ENCODE data around the gene CEACAM5. TPM values are rescaled to one million over a fixed set of nuclear protein-coding genes. Genes with fewer than 3 reads are reported as not detected.

Gene CEACAM5
- total and polyA plus RNA-seq, 2 donors from 2014 or later, result not detected

- no peaks in the 10 kb centered on the region for H3K4me1 ChIP-seq (ENCODE audit: control insufficient read depth in 2 of 3, insufficient read depth in 2 of 3, low read depth in 1 of 3, low read length in 3 of 3)
- H3K36me3 ChIP-seq (ENCODE audit: control insufficient read depth in 2 of 3, insufficient read depth in 3 of 3, low read length in 3 of 3), result no peaks in the 10 kb centered on the region
- no peak overlapping the region for H3K4me3 ChIP-seq (ENCODE audit: low read length in 3 of 3)
- intact Hi-C loops (cut with DNase I), result no loop called here
- FAIRE-seq (peak; percentile 98), DNase-seq (no peak)
- H3K27ac ChIP-seq (ENCODE audit: low read depth in 2 of 2, low read length in 2 of 2), result no peak overlapping the region
- TF ChIP-seq, protein P1, sequence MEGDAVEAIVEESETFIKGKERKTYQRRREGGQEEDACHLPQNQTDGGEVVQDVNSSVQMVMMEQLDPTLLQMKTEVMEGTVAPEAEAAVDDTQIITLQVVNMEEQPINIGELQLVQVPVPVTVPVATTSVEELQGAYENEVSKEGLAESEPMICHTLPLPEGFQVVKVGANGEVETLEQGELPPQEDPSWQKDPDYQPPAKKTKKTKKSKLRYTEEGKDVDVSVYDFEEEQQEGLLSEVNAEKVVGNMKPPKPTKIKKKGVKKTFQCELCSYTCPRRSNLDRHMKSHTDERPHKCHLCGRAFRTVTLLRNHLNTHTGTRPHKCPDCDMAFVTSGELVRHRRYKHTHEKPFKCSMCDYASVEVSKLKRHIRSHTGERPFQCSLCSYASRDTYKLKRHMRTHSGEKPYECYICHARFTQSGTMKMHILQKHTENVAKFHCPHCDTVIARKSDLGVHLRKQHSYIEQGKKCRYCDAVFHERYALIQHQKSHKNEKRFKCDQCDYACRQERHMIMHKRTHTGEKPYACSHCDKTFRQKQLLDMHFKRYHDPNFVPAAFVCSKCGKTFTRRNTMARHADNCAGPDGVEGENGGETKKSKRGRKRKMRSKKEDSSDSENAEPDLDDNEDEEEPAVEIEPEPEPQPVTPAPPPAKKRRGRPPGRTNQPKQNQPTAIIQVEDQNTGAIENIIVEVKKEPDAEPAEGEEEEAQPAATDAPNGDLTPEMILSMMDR (IDR thresholded peaks at IDR 0.05; ENCODE audit: borderline replicate concordance, extremely low read depth, insufficient read depth), result no peak
- no peaks in the 10 kb centered on the region for H3K27me3 ChIP-seq (ENCODE audit: control insufficient read depth, insufficient read depth, low read length)
- no peaks in the 10 kb centered on the region for H3K9me3 ChIP-seq (ENCODE audit: control insufficient read depth in 2 of 3, insufficient read depth in 1 of 3, low read length in 3 of 3)
- no peak overlapping the region for H3K9ac ChIP-seq (ENCODE audit: low read length in 3 of 3)
Measured at GRCh38 chr19:41769608-41770007, 61.2 kb downstream of the CEACAM5 start.

GRCh38 chr19:41771410-41771809 lies 63.0 kb downstream of the CEACAM5 start:
- intact Hi-C loops (cut with DNase I), result no loop called here

DNA sequence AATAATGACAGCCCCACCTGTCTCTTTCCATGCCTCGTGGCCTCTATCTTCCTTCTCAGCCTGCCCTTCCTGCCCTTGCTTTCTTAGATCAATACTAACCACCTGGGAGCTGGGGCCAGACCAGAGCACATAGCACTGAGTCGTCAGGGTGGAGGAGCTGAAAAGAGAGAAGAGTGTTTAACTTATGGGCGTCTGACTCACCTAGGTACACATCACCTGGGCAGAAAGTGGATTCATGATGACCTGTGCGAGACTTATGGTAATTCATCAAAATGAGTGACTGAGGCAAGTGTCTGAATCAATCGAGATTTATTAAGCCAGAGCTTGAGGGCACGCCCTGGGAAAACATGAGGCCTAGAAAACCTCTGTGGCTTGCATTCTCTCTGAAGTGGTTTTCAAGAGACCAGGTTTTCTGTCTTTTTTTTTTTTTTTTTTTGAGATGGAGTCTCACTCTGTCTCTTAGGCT lies 66.1 kb downstream of the CEACAM5 start:
- Histone ChIP-seq H3K9me3 (ENCODE audit: control insufficient read depth in 2 of 3, insufficient read depth in 1 of 3, low read length in 3 of 3) (no peaks in the 10 kb centered on the region), H3K9ac (ENCODE audit: low read length in 3 of 3) (no peak overlapping the region), H3K27ac (ENCODE audit: low read depth in 2 of 2, low read length in 2 of 2) (no peak overlapping the region), H3K36me3 (ENCODE audit: control insufficient read depth in 2 of 3, insufficient read depth in 3 of 3, low read length in 3 of 3) (no peaks in the 10 kb centered on the region), H3K4me1 (ENCODE audit: control insufficient read depth in 2 of 3, insufficient read depth in 2 of 3, low read depth in 1 of 3, low read length in 3 of 3) (no peaks in the 10 kb centered on the region), H3K27me3 (ENCODE audit: control insufficient read depth, insufficient read depth, low read length) (no peaks in the 10 kb centered on the region), H3K4me3 (ENCODE audit: low read length in 3 of 3) (no peak overlapping the region)
- TF ChIP-seq, protein P1 (IDR thresholded peaks at IDR 0.05; ENCODE audit: borderline replicate concordance, extremely low read depth, insufficient read depth), result no peak
- intact Hi-C loops (cut with DNase I), result no loop called here
- FAIRE-seq, result no peak
- DNase-seq, result no peak

More at GRCh38 chr19:41771410-41771809, 63.0 kb downstream of the CEACAM5 start:
- no peaks in the 10 kb centered on the region for H3K27me3 ChIP-seq (ENCODE audit: control insufficient read depth, insufficient read depth, low read length)
- H3K36me3 ChIP-seq (ENCODE audit: control insufficient read depth in 2 of 3, insufficient read depth in 3 of 3, low read length in 3 of 3), result no peaks in the 10 kb centered on the region
- FAIRE-seq (no peak), DNase-seq (no peak)
- TF ChIP-seq, protein P1 (IDR thresholded peaks at IDR 0.05; ENCODE audit: borderline replicate concordance, extremely low read depth, insufficient read depth), result no peak
- no peak overlapping the region for H3K9ac ChIP-seq (ENCODE audit: low read length in 3 of 3)
- no peaks in the 10 kb centered on the region for H3K4me1 ChIP-seq (ENCODE audit: control insufficient read depth in 2 of 3, insufficient read depth in 2 of 3, low read depth in 1 of 3, low read length in 3 of 3)
- H3K4me3 ChIP-seq (ENCODE audit: low read length in 3 of 3), result no peak overlapping the region
- H3K9me3 ChIP-seq (ENCODE audit: control insufficient read depth in 2 of 3, insufficient read depth in 1 of 3, low read length in 3 of 3), result no peaks in the 10 kb centered on the region
- no peak overlapping the region for H3K27ac ChIP-seq (ENCODE audit: low read depth in 2 of 2, low read length in 2 of 2)

DNA sequence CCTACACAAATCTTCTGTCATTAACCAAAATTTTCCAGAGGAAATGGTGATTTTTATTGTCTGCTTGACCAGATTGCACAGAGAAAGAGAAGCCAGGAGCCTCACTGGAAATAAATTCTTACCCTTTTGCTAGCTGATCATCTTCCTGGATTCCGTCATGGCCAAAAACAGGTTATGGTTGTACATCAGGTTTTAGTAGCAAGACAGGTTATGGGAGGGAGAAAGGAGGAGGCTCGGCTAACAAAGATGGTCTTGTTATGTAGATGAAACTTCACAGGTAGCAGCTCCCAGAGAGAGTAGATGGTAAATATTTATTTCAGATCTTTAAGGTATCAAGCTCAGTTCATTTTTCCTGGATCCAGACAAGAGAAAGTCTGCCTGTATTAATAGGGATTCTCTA lies 68.3 kb downstream of the CEACAM5 start:
- TF ChIP-seq, protein P1 (IDR thresholded peaks at IDR 0.05; ENCODE audit: borderline replicate concordance, extremely low read depth, insufficient read depth), result no peak
- no peaks in the 10 kb centered on the region for H3K36me3 ChIP-seq (ENCODE audit: control insufficient read depth in 2 of 3, insufficient read depth in 3 of 3, low read length in 3 of 3)
- H3K4me1 ChIP-seq (ENCODE audit: control insufficient read depth in 2 of 3, insufficient read depth in 2 of 3, low read depth in 1 of 3, low read length in 3 of 3), result no peaks in the 10 kb centered on the region
- no peak overlapping the region for H3K27ac ChIP-seq (ENCODE audit: low read depth in 2 of 2, low read length in 2 of 2)
- H3K9ac ChIP-seq (ENCODE audit: low read length in 3 of 3), result no peak overlapping the region
- H3K9me3 ChIP-seq (ENCODE audit: control insufficient read depth in 2 of 3, insufficient read depth in 1 of 3, low read length in 3 of 3), result no peaks in the 10 kb centered on the region
- DNase-seq, result no peak
- intact Hi-C loops (cut with DNase I), result no loop called here
- H3K27me3 ChIP-seq (ENCODE audit: control insufficient read depth, insufficient read depth, low read length), result no peaks in the 10 kb centered on the region
- no peak overlapping the region for H3K4me3 ChIP-seq (ENCODE audit: low read length in 3 of 3)
- FAIRE-seq, result no peak
